Measurements from ENCODE around the gene BORCS8.
A peak's percentile ranks its signal among the peaks of the same experiment; 100 is the strongest.
"Not testable (repeated sequence)": the region's sequence is repeated elsewhere in the genome, so short reads cannot be mapped to it uniquely, and the experiment has no call there.

BORCS8 gene

DNA sequence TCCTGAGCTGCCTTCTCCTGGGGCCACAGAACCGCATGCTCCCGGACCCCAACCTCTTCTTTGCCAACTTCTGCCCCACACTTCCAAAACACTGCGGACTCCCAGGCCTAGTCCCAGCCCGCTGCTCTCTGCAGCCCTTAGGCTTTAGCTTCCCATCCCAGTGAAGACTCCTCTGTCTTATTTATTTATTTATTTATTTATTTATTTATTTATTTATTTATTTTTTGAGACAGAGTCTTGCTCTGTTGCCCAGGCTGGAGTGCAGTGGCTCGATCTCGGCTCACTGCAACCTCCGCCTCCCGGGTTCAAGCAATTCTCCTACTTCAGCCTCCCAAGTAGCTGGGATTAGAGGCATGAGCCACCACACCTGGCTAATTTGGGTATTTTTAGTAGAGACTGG lies 43.4 kb downstream of the BORCS8 start:
- DNase-seq (ENCODE audit: low spot score), result not testable (repeated sequence)

GRCh38 chr19:19147344-19147743 lies 44.6 kb downstream of the BORCS8 start:
- DNase-seq (ENCODE audit: low spot score), result no peak

- DNase-seq (ENCODE audit: low spot score), result no peak
These were observed 45.1 kb downstream of the BORCS8 start for GRCh38 chr19:19146865-19147264.

GRCh38 chr19:19145684-19146608 lies 46.0 kb downstream of the BORCS8 start:
- peak; percentile 64 for DNase-seq (ENCODE audit: low spot score)

- no peak for DNase-seq (ENCODE audit: low spot score)
These were observed 46.7 kb downstream of the BORCS8 start for GRCh38 chr19:19145281-19145680.

DNA sequence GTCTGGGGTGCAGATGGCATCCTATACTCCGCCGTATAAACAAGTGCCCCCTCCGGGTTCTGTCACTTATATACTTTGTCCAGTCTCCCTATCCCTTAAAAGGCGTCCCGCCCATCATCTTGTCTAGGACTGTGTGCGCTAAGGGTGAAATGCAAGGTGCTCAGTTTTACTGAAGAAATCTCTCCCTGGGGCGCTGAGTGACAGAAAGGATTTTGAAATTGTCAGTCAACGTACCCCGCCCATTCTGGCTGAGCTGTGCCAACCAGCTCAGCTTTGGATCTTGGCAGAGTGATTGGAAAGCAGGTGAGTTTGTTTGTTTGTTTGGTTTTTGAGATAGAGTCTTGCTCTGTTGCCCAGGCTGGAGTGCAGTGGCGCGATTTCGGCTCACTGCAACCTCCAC lies 49.6 kb downstream of the BORCS8 start:
- DNase-seq (ENCODE audit: low spot score), result no peak

DNA sequence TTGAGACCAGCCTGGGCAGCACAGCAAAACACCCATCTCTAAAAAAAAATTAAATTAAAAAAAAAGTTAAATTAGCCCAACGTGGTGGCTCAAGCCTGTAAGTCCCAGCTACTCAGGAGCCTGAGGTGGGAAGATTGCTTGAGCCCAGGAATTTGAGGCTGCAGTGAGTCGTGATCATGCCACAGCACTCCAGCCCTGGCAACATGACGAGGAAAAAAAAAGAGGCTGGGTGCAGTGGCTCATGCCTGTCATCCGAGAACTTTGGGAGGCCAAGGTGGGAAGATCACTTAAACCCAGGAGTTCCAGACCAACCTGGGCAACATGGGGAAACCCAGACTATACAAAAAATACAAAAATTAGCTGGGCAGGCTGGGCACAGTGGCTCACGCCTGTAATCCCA lies 51.5 kb downstream of the BORCS8 start:
- DNase-seq (ENCODE audit: low spot score), result no peak

- DNase-seq (ENCODE audit: low spot score), result no peak
These were observed 52.1 kb downstream of the BORCS8 start for GRCh38 chr19:19139876-19140229.

DNA sequence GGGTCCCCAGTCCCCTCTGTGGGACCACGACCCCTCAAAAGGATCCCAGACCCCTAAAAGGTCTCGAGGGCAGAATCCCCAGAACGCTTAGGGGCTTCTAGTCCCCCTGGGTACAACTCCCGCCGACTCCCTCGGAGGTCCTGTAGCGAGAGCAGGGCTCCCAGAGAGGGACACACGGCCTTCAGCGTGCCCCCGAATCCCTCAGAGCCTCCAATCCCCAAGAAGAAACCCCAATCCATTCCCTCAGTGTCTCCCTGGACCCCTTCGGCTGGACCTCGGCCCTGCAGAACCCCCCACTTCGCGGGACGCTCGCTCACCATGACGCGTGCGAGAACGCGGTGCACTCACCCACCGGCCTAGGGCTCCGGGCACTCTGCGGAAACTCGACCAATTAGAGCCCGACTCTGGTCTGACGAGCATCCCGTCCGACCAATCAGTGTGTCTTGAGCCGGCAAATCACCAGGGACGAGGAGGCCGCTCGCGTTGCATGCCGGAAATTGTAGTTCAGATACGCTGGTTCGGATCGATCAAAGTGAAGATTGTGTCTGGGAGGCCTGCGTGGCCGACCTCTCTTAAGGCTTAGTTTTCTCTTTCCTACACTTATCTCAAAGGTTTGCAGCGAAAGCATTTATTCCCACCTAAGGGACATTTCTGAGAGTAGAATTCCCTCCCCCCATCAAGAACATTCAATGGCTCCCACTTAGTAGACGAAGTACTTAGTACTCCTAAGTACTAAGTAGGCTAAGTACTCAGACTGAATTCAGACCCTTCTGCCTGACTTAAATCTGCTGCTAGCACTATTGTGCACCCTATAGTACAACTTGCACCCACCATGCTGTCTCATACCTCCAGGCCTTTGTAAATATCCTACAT lies 53.6 kb downstream of the BORCS8 start, which contains the start of gene TMEM161A:
Gene TMEM161A (minus strand): TSS at position 370 of the 873 bp plus-strand sequence. CDS start 50 bp downstream, at position 320.
- DNase-seq (ENCODE audit: low spot score), result peak; percentile 98

GRCh38 chr19:19137556-19138108 lies 54.3 kb downstream of the BORCS8 start:
- no peak for DNase-seq (ENCODE audit: low spot score)

GRCh38 chr19:19135713-19136112 lies 56.2 kb downstream of the BORCS8 start:
- not testable (repeated sequence) for DNase-seq (ENCODE audit: low spot score)

DNA sequence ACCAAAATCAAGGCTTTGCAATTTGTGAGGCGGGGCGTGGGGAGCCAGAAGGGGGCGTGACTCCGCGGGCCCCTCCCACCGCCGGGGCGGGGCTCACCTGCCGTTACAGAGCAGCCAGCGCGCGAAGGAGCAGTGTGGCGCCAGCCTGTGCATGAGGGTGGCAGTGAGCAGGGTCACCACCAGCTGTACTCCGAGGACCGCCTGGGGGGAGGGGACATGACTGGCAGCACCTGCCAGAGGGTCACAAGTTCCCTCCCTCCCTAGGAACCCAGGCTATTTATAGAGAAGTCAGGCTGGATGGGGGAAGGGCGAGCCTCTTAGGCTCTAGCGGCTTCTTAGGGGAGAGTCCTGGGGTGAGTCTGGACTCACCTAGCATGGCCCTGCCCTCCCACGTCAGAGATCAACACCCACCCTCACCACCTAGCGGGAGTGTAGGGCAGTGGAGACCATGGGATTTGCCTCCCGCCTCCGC lies 57.2 kb downstream of the BORCS8 start:
- no peak for DNase-seq (ENCODE audit: low spot score)

DNA sequence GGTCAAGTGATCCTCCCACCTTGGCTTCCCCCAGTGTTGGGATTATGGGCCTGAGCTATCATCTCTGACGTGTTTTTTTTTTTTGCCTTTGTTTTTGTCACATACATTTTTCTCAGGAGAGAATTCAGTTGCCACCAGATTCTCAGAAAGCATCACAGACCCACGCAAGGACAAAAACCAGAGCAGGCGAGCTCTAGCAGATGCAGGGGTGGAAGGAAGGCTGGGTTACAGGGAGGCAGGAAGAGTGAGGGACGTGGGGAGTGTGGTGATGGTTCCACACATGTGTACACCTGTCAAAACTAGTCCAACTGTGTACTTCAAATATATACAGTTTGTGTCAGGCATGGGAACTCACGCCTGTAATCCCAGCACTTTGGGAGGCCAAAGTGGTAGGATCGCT lies 58.0 kb downstream of the BORCS8 start:
- DNase-seq (ENCODE audit: low spot score), result no peak

DNA sequence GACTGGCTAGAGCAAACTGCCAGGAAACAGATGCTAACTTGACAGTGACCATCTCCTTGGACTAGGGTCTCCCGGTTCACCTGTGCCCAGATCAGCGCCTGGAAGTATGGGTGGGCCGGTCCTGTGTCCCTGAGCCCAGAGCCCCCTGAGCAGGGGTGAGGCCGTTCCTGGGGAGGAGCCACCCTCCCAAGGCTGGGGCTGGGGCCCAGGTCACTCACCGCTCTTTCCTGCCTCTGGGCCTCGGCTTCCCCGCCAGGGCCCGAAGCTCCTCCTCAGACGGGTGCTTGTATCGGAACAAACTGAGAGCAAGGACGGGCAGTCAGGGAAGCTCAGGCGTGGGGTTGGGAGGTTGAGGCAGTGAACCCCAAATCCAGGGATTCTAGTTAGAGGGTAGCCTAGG lies 59.0 kb downstream of the BORCS8 start:
- DNase-seq (ENCODE audit: low spot score), result no peak

DNA sequence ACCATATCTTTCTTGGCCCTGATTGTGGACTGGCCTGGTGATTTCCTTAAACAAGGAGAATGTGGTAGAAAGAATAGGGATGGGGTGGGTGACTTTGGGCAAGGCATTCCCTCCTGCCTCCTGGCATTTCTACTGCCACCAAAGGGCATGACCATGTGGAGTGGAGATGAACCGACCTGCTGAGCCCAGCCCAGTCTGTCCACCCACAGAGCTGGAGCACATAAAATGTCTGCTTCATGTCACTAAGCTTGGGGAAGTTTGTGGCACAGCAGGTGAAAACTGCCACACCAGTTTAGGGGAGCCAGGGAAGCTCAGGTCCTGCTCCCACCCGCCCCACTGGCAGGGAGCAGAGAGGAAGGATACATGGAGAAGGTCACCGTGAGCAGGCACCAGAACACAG lies 60.0 kb downstream of the BORCS8 start:
- no peak for DNase-seq (ENCODE audit: low spot score)

All from cerebellar cortex (tissue), 1 donor.